Activated T-cell treated with anti-CD3 and anti-CD28 coated beads, Interleukin-2, amount 50 U/mL, for 48 hours (primary cell): ENCODE measurements around the gene RHOBTB1.
"Not testable (repeated sequence)": the region's sequence is repeated elsewhere in the genome, so short reads cannot be mapped to it uniquely, and the experiment has no call there.

Source experiments
- DNase-seq, 2 experiments: peaks; one replicate each; pipeline ENCODE4 v3.0.0-alpha.2; 2020

RHOBTB1 gene

GRCh38 chr10:60856405-60856804 lies 87.6 kb downstream of the RHOBTB1 start:
- no peak for DNase-seq

- no peak for DNase-seq
Measured at GRCh38 chr10:60853637-60854036, 90.3 kb downstream of the RHOBTB1 start.

DNA sequence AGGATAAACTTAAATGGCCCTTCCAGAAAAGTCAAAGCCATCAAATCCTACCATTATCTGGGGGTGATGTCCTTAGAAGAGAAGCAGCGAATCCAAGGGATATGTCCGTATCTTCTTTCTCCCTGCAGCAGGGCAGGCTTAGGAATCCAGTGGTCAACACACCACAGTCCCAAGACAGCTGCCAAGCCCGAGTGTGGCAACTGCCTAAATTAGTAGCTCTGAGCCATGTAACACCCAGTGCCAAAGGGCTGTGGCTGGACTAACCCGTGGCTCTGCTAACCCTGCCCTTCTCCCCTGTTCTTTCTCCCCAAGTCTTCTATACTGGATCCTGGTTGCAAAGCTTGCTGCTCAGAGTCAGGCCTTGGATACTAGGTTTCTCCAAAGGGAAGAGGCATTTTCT lies 90.9 kb downstream of the RHOBTB1 start:
- DNase-seq: no peak

DNA sequence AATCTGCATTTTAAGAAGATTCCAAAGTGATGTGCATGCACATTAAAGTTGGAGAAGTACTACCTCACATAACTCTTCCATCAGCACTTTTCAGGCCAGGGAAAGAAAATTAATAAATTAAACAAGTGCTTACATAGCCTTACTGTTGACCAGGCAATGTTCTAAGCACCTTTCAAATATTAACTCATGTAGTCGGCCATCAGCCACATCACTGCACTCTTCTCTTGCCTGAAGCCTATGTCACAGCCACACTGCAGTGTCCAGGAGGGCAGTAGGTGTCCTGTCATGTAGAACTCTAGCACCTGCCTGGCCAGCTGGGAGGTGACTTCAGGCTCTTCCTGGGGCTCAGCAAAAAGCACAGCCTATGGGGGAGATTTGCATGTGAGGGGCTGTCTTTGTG lies 94.2 kb downstream of the RHOBTB1 start:
- no peak for DNase-seq

DNA sequence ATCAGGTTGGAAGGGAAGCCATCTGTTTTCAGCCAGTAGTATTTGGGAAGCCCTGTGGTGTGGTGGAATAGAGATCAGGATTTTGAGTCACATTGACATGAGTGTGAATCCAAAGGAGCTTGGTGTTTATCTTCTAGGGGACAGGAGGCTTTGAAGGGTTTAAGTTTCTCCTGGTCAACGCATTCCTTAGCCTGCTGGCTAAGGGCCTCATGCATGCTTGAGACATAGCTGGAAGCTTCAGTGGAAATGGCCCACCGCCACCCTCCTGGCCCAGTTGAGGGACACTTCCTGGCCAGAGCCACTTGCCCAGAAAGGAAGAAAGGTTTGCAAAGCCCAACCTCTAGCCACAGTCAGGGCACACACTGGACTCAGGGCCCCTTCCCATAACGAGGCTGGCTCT lies 94.8 kb downstream of the RHOBTB1 start:
- no peak for DNase-seq

GRCh38 chr10:60848680-60849079 lies 95.3 kb downstream of the RHOBTB1 start:
- no peak for DNase-seq

GRCh38 chr10:60848126-60848525 lies 95.9 kb downstream of the RHOBTB1 start:
- no peak for DNase-seq

DNA sequence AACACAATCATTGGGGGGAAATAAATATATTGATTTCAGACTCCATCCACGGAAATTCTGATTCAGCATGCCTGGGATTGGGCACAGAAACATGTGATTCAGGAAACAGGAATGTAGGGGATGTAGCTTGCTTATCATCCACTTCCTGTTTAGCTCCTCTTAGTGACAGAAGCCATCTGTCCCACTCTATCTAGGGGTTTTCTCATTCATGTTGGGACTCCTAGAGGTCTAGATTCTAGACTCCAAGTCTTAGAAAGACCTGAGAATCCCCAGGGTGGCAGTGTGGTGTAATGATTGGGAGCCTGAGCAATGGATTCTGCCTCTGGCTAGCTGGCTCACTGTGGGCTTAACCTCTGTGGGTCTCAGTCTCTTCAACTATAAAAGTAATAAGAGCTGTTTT lies 97.8 kb downstream of the RHOBTB1 start:
- DNase-seq: no peak

DNA sequence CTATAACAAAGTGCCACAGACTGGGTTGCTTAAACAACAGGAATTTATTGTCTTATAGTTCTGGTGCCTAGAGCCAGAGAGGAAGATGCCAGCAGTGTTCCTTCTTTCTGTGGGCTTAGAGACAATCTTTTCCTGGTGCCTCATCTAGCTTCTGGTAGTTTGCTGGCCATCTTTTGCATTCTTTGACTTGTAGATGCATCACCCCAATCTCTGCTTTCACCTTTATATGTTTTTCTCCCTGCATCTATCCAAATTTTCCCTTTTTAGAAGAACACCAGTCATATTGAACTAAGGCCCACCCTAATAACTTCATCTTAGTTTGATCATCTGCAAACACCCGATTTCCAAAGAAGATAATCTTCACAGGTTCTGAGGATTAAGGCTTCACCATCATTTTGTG lies 98.9 kb downstream of the RHOBTB1 start:
- no peak for DNase-seq

GRCh38 chr10:60842694-60843093 lies 101.3 kb downstream of the RHOBTB1 start:
- DNase-seq: no peak

DNA sequence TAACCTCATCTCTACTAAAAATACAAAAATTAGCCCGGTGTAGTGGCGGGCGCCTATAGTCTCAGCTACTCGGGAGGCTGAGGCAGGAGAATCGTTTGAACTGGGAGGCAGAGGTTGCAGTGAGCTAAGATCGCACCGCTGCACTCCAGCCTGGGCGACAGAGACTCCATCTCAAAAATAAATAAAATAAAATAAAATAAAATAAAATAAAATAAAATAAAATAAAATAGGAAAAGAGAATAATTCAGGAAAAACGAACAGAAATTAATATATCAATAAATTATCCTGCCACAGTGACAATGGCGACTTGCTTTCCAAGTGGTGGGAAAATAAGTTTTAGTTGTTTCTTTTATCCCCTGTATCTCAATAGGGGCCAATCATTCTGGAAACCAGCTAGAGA lies 102.8 kb downstream of the RHOBTB1 start:
- not testable (repeated sequence) for DNase-seq

DNA sequence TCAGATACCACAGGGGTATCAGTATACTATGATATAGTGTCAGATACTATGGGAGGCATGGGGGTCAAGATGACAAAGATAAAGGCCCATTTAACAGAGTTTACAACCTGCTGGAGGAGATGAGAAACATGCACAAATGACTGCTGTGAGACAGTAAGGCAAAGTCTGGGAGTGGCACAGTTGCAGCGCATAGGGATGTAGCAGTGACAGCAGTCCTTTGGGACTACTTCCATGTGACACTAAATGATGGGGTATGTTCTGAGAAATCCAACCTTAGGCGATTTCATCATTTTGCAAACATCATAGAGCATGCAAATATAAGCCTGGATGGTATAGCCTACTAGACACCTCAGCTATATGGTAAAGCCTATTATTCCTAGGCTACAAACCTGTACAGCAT lies 108.9 kb downstream of the RHOBTB1 start:
- DNase-seq: no peak

- DNase-seq: no peak
Measured at GRCh38 chr10:60834401-60834800, 109.6 kb downstream of the RHOBTB1 start.

DNA sequence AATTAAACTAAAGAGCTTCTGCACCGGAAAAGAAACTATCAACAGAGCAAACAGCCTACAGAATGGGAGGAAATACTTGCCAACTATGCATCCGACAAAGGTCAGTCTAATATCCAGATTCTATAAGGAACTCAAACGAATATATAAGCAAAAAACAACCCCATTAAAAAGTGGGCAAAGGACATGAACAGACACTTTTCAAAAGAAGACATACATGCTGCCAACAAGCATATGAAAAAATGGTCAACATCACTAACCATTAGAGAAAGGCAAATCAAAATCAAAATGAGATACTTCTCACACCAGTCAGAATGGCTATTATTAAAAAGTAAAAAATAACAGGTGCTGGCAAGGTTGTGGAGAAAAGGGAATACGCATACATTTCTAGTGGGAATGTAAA lies 111.8 kb downstream of the RHOBTB1 start:
- DNase-seq: not testable (repeated sequence)

DNA sequence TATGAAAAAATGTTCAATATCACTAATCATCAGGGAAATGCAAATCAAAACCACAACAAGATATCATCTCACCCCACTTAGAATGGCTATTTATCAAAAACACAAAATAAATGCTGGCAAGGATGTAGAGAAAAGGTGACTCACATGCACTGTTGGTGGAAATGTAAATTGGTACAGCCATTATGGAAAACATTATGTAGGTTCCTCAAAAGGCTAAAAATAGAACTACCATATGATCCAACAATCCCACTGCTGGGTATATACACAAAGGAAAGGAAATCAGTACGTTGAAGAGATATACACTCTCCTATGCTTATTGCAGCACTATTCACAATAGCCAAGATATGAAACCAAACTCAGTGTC lies 115.5 kb downstream of the RHOBTB1 start:
- DNase-seq: no peak

- no peak for DNase-seq
Measured at GRCh38 chr10:60827791-60828488, 116.0 kb downstream of the RHOBTB1 start.

DNA sequence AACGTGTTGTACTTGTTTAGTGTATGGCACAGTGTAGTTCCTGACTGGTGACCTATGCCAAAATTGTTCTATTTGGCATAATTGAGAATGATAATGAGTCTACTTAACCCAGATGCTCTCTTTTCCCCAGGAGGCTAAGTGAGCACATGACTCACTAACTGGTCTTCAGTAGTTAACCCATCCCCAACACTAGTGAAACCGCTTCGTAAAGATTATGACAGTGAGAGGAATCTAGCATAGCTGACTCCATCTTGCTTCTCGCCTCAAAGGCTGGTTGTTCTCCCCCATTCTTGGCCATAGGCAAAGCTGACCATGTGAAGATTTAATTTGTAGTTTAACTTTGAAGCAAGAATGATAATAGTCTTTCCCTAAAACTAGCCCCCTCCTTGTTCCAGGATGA lies 118.5 kb downstream of the RHOBTB1 start:
- DNase-seq: no peak

- no peak for DNase-seq
Measured at GRCh38 chr10:60823324-60823723, 120.7 kb downstream of the RHOBTB1 start.

- DNase-seq: no peak
Measured at GRCh38 chr10:60822809-60823208, 121.2 kb downstream of the RHOBTB1 start.

DNA sequence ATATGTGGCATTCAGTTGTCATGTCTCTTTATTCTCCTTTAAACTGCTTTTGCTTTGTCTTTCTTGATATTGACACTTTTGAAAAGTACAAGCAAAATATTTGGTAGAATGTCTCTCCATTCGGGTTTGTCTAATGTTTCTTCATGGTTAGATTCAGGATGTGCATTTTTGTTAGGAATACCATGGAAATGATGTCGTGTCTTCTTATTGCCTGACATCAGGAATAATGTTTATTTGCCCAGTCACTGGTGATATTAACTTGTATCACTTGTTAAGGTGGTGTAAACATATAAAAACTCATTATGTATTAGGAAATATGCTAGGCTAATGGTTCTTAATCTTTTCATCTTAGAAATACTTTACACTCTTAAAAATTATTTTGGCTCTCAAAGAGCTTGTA lies 122.3 kb downstream of the RHOBTB1 start:
- no peak for DNase-seq

DNA sequence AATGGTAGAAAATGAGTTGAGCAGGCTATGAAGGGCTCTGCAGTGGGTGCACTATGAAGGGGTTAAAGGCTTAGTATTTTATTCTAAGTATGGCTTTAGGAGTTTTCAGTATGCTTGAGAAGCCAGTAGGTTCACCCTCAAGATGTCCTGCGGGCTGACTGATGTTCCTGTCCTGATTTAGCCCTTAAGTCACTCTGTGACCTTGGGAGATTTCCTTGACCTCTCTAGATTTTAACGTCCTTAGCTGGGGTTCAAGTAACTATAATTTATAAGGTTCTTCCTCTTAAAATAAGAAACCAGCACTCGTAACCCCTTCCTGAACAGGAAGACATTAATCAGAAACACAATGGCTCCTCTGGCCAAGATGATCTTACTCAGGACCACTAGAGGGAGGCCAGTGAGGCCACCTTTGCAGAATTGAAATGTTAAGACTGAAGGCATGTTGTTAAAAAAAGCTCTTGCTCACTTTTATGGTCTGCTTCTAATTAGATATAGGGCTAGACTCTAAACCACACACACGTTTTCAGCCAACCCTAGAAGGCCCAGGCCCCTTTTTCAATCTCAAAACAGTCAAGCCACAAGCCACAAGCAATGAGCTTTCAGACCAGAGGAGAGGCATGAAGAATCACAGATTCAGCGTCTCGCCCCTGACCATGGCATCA lies 123.8 kb downstream of the RHOBTB1 start:
- no peak for DNase-seq
